ENCODE results near the gene GPD2.

The GPD2 gene

GRCh38 chr2:156489750-156490465 is 53.7 kb downstream of the GPD2 start (continued):
- TF ChIP-seq ZNF26 (tag by site-specific recombination; IDR thresholded peaks at IDR 0.05) (no peak), HIC1 (tag by site-specific recombination; IDR thresholded peaks at IDR 0.05) (no peak), GLIS2 (tag by site-specific recombination; IDR thresholded peaks at IDR 0.05) (no peak), ZNF529 (tag by site-specific recombination; IDR thresholded peaks at IDR 0.05; ENCODE audit: insufficient replicate concordance) (no peak), BCL11B (tag by site-specific recombination; IDR thresholded peaks at IDR 0.05; ENCODE audit: low read depth) (no peak), INSM2 (tag by site-specific recombination; IDR thresholded peaks at IDR 0.05) (no peak), ZNF530 (tag by site-specific recombination; IDR thresholded peaks at IDR 0.05; ENCODE audit: low read depth) (no peak)

- Histone ChIP-seq H3K4me3 (ENCODE audit: low read depth, low read length) (no peak overlapping the region), H3K36me3 (ENCODE audit: control insufficient read depth in 2 of 2, insufficient read depth in 1 of 2, low read length in 2 of 2) (no peaks in the 10 kb centered on the region), H3K27ac (ENCODE audit: extremely low read depth, low read depth, low read length) (no peak overlapping the region), H3K4me1 (ENCODE audit: control insufficient read depth, insufficient read depth, low read length) (no peaks in the 10 kb centered on the region; the same call in 1 of the 2 replicates), H3K9me3 (ENCODE audit: control insufficient read depth, insufficient read depth, low read depth, low read length) (no peaks in the 10 kb centered on the region)
- no peak for TF ChIP-seq ZNF645 (tag by site-specific recombination; IDR thresholded peaks at IDR 0.05)
- no peak for TF ChIP-seq ZNF354C (tag by site-specific recombination; IDR thresholded peaks at IDR 0.05; ENCODE audit: borderline replicate concordance, low read depth)
- TF ChIP-seq ZBTB10 (tag by site-specific recombination; IDR thresholded peaks at IDR 0.05) = no peak
- no peak for TF ChIP-seq ZNF830 (tag by site-specific recombination; IDR thresholded peaks at IDR 0.05; ENCODE audit: low read depth)
- no peak for TF ChIP-seq IKZF3 (tag by site-specific recombination; IDR thresholded peaks at IDR 0.05)
- TF ChIP-seq ZNF558 (tag by site-specific recombination; IDR thresholded peaks at IDR 0.05) = no peak
- TF ChIP-seq ATF2 (tag by site-specific recombination; IDR thresholded peaks at IDR 0.05; ENCODE audit: low read depth) = no peak
- TF ChIP-seq ZNF184 (tag by site-specific recombination; IDR thresholded peaks at IDR 0.05) = no peak
- no peak for TF ChIP-seq FEZF1 (tag by site-specific recombination; IDR thresholded peaks at IDR 0.05)
- TF ChIP-seq ZNF837 (tag by site-specific recombination; IDR thresholded peaks at IDR 0.05) = no peak
- TF ChIP-seq BCL11B (tag by site-specific recombination; IDR thresholded peaks at IDR 0.05; ENCODE audit: low read depth) = no peak
- no peak for TF ChIP-seq ZNF280D (tag by site-specific recombination; IDR thresholded peaks at IDR 0.05)
- TF ChIP-seq ZNF610 (tag by site-specific recombination; IDR thresholded peaks at IDR 0.05; ENCODE audit: borderline replicate concordance) = no peak
- ChIA-PET CTCF (no interaction called here), POLR2A (no interaction called here)
Observed at GRCh38 chr2:156490466-156490840, 54.3 kb downstream of the GPD2 start.
